HG03103 (cell line): ENCODE data around the gene PRKN.

Source experiments
- ATAC-seq: cut with Tn5 transposase; IDR thresholded peaks from one replicate; pipeline ENCODE4 v1.9.1; 2021; ENCODE audit warnings: low read depth; ENCODE audit not compliant: unreplicated experiment

Gene PRKN

DNA sequence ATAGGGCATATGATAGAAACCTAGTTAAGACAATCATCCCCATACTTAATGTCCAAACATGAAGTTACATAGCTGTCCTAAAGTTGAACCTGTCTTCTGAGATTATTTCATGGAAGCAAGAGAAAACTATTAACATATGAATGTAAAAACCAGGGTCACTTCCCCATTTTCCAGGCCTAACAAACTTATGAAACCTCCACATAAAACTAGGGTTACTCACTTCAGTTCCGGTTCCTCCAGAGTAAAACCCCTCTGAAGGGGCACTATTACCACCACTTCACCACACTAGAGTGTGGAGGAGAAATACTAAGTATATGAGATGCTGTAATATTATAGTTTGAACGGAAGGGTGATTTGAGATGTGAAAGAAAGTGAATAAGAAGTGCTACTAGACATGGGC is 14.9 kb downstream of the PRKN start:
- ATAC-seq, result no peak

DNA sequence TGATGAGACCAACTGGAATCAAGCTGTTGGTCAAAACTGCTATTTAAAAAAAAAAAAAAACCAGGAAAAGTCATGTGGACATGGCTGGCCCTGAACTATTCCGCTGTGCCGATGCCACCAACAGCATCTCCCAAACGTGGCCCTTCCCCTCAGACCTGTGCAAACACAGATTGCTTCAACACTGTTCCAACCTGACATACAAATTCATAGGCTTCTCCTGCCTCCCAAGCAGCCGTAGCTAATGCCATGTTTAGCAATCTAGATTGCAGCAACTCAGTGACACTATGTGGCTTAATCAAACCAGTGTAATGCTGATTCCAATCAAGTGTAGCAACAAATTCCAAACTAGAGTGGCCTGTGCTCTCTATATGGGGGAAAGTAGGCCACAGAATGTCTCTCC is 16.2 kb downstream of the PRKN start:
- no peak for ATAC-seq

DNA sequence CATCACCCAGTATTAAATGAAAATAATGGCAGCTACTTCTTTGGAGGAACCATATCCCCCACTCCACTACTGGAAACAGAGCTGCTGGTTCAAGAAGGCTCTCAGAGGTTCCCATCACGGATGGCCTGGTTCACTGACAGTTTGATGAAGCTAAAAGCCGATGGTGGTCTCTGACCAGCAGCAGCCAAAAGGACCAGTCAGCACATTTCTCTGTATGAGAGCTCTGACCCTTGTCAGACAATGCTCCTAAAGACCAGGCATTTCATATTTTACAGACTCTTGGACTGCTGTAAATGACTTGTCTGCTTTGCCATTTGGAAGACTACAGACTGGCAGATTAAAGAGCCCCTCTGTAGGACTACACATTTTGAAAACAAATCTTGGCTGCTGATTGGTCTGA is 16.6 kb downstream of the PRKN start:
- no peak for ATAC-seq

DNA sequence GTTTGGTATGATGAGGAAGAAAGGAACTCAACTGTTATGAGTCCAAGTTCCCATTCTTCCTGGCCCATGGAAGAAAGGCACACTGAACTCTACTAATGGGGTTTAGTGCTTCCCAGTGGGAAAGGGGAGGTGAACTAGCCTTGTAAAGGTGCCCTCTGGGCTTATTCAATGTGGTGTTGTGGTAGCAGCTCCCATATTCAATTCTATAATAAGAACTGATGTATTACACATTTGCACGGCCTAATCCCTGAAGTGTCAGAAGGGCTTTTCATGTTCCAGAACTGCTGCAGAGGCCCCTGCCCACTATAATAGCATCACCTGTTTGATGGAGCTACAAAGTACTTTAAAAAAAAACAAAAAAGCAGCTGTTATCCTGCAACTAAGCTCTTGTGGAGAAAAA is 17.1 kb downstream of the PRKN start:
- no peak for ATAC-seq

DNA sequence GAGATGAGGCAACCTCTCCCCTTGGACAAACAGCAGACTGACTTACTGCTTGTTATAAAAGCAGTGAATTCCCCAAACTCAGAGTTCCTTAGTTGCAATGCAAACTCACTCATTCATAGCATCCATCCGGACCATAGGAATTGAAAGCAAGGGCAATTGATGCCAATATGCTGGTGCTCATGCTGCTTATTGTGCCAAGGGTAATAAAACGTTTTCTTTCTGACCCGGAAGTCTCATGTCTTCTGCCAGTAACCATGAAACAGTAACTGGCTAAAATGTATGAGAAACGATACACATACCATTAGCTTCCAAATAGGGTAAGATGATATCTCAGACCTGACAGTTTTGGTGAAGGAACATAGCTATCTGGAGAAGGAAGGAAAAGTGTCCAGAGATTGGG is 18.1 kb downstream of the PRKN start:
- no peak for ATAC-seq

DNA sequence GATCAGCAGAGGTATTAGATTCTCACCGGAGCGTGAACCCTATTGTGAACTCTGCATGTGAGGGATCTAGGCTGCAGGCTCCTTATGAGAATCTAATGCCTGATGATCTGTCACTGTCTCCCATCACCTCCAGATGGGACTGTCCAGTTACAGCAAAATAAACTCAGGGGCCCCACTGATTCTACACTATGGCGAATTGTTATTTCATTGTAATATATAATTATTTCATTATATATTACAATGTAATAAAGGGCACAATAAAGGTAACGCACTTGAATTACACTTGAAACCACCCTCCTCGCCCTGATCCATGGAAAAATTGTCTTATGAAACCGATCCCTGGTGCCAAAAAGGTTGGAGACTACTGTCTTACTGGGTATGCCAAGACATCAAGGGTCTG is 18.6 kb downstream of the PRKN start:
- ATAC-seq, result no peak

DNA sequence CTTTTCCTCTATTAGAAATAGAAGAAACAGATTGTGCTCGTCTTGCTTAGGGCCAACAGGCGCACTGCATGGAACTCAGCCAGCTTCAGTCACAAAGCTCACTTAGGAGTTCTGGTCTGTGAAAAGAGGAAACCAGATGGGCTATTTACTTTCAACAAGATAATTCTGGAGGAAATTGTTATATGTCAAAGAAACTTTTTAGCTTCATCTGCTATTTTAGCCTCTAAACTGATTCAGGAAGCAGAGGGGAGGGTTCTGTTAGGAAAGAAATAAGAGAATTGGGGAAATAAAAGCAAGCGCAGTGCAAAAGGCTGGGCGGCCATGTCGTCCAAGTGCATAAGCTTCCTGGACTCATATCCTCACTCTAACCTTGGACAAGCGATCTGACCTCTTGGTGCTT is 21.3 kb downstream of the PRKN start:
- ATAC-seq, result no peak

DNA sequence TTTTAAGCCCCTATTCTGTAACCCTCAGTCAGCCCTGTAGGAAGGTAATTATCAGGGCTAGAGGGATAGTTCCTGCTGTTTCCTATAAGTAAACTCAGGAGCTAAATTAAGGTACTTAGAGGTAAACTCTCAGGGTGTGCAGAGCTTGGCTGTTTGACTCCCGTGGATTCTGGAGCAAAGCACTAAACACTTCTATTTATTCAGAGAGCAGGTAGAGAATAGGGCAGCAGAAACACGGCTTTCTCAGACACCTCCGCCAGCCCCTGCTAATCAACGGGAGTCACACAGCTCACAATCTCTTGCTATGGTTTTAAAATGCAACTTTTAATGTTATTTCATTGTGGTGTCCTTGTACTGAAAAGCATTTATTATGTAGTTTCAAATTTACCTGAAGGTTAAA is 21.8 kb downstream of the PRKN start:
- no peak for ATAC-seq

DNA sequence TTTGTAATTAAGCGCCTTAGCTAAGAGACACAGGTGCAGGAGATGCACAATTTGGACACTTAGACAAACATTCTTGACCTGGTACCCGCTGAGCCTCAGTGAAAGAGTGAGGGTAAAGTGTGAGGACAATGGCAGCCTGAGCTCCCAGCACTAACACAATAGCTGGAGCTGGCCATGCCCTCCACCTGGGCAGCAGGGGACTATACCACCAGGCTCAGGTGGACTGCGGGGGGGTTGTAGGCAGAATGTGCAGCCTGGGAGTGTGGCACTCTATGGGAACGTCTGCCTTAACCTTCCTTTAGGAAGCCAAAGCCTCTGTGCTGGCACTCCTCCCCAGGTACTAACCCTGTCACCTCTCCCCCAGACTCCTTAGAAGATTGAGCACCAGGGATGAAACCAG is 23.6 kb downstream of the PRKN start:
- ATAC-seq, result no peak

DNA sequence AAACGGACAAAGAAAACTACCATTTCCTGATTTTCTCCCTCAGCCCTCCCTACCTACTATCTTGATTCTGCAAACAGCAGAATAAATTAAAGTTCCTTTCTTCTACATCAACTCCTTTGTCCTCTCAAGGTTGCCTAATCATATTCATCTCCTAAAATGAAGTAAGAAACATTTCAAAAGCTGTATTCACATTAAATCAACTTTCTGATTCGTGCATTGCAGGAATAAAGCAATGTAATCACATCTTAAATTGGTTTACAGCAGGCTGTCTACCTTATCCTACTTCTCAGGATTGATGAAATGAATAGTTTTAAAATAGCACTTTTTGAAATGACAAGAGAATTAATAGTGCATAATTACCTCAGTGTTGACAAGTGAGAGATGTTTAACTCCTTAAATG is 25.1 kb downstream of the PRKN start:
- no peak for ATAC-seq

DNA sequence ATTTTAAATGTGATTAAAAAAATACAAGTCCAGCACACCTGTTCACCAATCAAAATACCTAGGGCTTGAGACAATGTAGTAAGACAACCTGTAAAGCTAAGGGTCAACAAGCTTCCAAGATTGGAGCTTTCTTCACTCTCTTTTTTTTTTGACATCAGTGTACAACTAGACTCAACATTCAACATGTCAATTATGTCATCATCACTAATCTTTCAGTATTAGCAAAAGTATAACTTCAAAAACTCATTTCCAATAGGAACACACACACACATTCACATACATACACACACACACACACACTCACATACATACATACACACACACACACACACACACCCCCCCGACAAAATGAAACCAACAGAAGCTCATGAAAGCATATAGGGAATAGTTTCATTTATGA is 26.0 kb downstream of the PRKN start:
- ATAC-seq, result no peak

DNA sequence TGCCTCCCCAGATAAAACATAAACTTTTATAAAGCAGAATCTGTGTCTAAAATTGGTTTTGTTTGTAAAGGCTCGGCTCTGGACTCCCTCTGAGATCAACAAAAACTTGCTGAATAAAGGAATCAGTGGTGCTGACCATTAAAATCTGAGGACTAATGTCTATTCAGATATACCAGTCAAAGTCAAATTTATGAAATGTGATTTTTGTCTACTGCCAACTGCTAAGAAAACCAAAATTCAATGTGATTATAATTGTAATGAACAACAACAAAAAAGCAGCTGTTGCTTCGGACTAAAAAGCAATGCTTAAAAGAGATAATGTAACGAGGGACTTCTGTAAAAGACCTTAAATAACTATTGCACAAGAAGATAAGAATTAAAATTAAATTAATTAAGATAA is 26.6 kb downstream of the PRKN start:
- ATAC-seq, result no peak

DNA sequence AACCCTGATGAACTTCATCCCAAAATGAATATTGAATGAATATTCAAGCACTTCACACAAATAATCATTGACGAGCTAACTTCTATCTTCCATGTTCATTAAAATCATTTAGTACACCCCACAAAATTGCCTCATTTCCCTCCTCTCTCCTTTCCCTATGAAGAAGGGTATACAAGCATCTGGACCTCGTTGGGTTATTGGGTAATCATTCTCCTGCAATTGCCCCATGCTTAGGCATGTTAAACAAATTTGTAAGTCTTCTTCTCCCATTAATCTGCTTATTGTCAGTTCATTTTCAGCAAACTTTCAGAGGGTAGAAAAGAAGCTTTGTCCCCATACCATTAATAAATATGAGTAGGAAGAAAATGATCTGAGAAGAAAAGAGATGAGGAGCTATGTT is 27.6 kb downstream of the PRKN start:
- ATAC-seq, result no peak

DNA sequence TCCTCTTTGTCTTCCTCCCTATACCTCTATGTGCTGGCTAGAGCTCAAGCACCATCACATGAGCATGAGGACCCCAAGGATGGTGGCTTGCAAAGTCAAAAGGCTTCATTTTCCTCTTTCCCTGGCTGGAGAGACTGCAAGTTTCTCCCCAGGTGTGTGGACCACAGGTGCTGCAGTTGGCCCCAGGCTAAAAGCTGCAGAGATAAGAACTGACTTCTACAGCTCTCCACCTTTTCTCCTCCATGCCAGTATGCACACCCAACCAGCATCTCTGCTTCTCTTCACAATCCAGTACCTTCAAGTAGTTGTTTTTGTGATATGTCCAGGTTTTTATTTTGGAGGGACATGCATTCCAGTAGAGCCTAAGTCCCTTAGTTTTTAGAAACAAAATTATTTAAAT is 29.1 kb downstream of the PRKN start:
- no peak for ATAC-seq

DNA sequence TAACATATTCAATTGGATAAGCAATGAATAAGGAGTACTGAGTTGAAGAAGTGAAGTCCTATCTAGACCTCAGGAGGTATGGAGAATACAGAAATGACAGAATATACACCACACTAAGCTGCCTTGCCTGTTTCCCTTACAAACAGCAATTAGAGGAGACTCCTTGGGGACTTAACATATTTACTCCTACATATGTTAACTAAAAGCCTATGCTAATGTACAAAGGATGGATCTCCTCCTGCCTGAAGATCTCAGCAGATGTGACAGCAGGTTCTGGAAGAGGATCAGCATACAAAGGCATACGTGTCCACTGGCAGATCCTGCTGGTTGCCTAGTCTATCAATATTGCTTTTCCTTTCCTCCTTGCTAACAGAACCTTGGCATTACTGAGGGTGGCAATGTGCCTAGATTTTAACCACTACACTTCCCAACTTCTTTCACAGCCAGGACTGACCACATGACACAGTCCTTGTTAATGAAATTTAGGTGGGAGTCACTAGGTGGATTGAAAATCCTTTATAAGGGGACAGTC is 29.6 kb downstream of the PRKN start:
- no peak for ATAC-seq

DNA sequence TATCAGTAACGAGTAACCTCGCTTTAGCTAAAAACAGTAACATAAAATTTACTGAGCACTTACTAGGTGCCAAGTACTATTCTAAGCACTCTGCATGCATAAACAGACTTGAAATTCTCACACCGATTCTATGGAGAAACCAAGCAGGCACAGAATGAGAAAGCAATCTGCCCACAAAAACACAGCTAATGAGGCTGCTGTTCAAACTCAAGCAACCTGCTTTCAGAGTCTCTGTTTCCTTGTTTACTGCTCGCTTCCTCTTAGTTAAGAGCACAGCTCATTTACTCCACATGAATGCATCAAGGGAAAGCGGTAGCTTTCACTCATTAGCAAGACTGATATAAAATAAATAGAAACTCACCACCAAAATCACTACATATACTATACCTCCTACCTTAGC is 37.4 kb downstream of the PRKN start:
- no peak for ATAC-seq

DNA sequence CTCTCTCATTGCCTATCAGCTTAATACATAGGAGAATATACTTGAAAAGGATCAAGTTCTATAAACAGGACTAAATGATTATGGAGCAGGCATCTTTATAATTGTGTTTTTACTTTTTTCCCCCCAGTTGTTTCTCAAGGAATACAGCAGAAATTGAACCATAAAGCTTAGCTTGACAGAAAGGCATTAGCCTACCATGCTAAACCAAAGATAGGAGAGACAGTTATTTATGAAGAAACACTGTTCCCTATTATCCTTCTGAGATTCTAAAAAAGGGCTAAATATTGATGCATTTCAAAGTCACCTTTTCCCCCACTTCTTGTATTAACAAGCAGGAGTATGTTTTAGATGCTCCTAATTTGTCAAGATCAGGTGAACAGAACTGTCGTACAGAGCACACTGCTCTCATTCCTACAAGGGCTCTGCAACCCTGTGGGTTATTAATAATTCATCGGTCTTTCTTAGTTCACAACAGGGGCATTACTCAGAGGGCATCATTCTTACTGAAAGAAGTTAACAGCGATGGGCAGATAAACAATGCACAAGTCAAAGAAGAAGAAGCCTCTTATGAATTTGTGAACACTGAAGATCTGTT is 38.7 kb downstream of the PRKN start:
- ATAC-seq, result no peak

DNA sequence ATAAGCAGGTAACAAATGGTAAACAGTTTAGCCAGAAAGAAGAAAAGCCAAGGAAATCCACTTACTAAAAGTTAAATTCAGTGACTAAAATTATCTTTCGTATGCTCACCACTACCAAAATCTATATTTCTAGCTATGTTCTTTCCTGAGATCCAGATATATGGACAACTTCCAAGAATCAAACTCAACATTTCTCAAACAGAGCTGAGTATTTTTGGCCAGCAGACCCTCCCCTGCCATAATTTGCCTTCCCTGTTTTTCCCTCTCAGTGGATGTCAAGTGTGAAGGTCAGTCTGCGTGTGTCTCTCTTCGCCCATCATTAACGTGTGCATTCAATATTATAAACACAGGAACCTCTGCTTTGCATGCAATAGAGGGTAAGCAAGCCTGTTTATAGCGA is 42.0 kb downstream of the PRKN start:
- no peak for ATAC-seq

DNA sequence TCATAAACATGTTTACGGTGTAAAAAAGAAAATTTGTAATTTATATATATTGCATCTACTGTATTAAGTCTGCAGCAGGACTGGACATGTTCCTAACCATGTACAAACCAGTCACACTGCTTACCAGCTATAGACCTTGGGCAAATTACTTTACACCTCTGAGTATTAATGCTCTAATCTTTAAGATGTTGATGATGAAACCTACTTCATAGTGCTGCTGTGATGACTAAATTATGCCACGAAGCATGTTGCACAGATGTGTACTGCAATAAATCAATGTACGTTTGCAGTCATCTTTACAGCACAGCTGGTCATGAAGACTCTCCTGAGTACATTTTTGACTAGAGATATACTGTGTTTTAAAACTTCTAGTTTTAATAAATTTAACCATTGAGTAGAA is 42.6 kb downstream of the PRKN start:
- no peak for ATAC-seq

DNA sequence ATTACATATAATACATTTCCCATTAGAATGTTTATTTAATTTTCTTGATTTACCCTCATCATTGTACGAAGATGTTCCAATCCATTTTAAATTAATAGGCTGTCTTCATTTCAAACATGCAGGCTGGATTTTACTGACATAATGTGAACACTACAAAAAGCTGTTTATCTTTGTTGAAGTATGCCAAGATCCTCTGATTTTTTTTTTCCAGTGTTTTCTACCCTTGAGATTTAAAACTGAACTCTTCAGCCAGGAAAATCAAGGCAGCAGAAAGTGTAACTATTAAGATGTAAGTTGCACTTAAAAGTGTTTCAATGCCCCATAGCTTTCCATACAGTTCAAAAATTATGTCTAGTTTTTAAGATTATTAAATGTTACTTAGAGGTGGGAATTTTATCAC is 43.5 kb downstream of the PRKN start:
- ATAC-seq, result no peak

DNA sequence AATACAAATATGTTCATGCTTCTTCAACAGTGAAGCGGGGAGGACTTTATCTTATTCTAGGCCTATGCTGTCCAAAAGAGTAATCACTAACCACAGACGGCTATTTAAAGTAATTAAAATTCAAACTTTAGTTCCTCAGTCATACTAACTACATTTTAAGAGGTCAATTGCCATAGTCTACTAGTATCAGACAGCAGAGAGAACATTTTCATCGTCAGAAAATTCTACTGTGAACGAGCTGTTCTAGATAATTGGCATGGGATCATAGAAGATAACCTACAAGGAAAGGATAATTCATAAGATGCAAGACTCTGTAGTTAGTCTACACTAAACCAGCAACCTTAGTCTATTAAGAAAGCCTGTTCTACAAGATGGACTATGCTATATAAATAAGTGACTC is 44.4 kb downstream of the PRKN start:
- no peak for ATAC-seq

DNA sequence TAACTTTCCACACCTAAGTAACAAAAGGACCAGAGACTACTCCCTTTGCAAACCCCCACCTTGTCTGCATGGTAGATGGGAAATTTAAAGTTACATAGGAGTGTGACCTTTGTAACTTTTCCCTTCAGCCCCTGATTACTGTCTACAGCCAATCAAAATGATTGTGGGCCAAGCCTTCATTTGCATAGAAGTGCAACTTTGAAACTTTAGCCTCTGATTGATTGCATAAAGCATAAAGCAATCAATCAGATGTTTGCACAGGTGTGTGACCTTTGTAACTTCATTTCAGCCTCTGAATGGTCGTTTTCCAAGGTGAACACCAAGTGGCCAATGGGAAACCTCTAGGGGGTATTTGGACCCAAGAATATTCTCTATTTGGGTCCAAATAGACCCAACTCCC is 46.1 kb downstream of the PRKN start:
- ATAC-seq, result no peak

DNA sequence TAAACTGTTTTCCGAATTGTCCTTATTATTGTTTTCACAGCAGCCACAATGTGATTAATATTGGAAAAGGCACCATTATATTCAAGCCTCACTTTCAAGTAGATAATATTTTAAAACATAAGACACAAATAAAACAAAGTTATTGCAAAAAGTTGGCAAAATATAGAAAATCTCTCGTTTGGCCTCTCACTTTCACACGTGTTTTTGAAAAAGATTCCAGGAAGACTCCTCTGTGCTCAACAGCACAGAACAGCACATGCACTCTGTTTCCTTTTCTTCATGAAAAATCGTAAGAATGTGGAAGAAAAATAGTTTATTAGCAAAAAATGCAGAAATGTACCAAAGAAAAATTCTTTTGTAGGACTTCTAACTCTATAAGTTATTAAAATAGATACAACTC is 46.7 kb downstream of the PRKN start:
- ATAC-seq, result no peak
